GM12864 (cell line): ENCODE measurements around the gene EDA.

Source experiments
- DNase-seq: peaks from one replicate; pipeline ENCODE4 v3.0.0-alpha.2; 2011; ENCODE audit warnings: low read depth
- H3K4me3 ChIP-seq: 2 replicates; pipeline ENCODE4 v1.5.1; 2011; ENCODE audit warnings: mild to moderate bottlenecking, low read depth, low read length, control low read depth
- TF ChIP-seq, protein P1 (sequence below): IDR thresholded peaks from 2 replicates; pipeline ENCODE4 v1.5.1; 2011; ENCODE audit warnings: low read depth, mild to moderate bottlenecking, moderate library complexity, low read length, control low read depth, inconsistent platforms; ENCODE audit errors: missing control alignments

EDA gene

DNA sequence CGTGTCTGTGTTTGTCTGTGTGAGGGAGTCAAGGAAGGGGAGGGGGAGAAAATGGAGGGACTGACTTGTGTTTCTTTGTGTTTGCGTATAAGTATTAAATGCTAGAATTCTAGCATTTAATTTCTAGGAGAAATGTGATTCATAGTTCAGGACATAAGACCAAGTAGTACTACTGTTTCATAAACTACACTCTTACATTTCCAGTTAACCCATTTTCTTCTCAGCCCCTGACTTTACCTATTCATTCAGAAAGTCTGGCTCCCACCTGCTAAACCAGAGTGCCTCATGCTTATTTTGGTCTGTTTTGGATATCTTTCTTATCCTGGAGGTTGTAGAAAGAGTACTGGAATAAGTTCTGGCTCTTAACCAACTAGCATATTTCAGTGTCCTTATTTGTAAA is 14.2 kb downstream of the EDA start:
- no peak overlapping the region for H3K4me3 ChIP-seq
- TF ChIP-seq, protein P1, sequence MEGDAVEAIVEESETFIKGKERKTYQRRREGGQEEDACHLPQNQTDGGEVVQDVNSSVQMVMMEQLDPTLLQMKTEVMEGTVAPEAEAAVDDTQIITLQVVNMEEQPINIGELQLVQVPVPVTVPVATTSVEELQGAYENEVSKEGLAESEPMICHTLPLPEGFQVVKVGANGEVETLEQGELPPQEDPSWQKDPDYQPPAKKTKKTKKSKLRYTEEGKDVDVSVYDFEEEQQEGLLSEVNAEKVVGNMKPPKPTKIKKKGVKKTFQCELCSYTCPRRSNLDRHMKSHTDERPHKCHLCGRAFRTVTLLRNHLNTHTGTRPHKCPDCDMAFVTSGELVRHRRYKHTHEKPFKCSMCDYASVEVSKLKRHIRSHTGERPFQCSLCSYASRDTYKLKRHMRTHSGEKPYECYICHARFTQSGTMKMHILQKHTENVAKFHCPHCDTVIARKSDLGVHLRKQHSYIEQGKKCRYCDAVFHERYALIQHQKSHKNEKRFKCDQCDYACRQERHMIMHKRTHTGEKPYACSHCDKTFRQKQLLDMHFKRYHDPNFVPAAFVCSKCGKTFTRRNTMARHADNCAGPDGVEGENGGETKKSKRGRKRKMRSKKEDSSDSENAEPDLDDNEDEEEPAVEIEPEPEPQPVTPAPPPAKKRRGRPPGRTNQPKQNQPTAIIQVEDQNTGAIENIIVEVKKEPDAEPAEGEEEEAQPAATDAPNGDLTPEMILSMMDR = no peak
- no peak for DNase-seq

DNA sequence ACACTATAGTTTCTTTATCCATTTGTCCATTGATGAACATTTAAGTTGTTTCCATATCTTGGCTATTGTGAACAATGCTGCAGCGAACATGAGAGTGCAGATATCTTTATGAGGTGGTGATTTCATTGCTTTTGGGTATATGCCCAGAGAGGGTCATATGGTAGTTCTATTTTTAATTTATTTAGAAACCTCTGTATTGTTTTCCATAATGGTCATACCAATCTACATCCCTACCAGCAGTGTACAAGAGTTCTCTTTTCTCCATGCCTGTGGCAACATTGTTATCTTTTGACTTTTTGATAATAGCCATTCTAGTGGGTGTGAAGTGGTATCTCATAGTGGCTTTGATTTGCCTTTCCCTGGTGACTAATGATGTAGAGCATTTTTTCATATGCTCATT is 48.8 kb downstream of the EDA start:
- DNase-seq = no peak
- TF ChIP-seq, protein P1 = no peak
- H3K4me3 ChIP-seq = no peak overlapping the region

DNA sequence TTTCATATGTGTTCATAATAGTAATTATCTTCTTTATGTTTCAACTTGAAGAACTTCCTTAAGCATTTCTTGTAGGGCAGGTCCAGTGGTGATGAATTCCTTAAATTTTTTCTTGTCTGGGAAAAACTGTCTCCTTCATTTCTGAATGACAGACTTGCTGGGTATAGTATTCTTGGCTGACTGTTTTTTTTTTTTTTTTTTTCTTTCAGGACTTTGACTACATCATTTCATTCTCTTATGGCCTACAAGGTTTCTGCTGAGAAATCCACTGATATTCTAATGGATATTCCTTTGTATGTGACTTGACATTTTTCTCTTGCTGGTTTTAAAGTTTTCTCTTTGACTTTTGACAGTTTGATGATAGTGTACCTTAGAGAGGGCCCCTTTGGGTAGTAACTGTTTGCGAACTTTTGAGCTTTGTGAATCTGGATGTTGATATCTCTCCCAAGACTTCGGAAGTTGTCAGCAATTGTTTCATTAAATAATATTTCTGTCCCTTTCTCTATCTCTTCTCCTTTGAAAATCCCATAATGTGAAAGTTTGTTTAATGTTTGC is 54.2 kb downstream of the EDA start:
- DNase-seq = no peak

DNA sequence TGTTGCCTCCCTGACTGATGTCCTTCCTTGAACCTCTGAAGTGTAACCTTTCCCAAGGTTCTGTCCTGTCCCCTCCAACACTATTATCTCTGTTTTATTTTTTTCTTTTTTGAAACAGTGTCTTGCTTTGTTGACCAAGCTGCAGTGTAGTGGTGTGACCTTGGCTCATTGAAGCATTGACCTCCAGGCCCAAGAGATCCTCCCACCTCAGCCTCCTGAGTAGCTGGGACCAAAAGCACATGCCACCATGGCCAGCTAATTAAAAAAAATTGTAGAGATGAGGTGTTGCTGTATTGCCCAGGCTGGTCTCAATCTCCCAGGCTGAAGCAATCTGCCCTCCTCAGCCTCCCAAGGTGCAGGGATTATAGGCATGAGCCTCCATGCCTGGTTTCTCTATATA is 59.0 kb downstream of the EDA start:
- no peak overlapping the region for H3K4me3 ChIP-seq
- TF ChIP-seq, protein P1 = no peak
- DNase-seq = no peak

More for the DNA sequence above, 54.2 kb downstream of the EDA start:
- no peak overlapping the region for H3K4me3 ChIP-seq
- TF ChIP-seq, protein P1 = no peak

DNA sequence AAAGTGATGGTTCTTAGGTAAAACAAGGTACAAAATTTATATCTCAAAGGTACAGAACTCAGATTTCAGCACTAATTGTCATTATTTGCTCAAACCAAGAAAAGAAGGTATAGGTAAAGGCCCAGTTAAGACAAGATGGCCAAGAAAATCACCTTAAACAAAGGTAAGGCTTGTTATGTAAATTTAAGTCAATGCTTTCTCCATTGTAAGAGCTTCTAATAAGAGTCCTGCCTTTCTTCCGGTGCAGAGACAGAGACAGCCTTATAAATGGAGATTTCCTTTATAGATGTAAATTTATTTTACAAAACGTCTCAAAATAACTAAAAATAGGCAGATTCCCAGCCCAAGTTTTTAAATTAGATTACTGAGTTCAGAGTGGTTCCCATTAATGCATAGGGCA is 89.9 kb downstream of the EDA start:
- H3K4me3 ChIP-seq = no peak overlapping the region
- no peak for DNase-seq
- TF ChIP-seq, protein P1 = no peak

DNA sequence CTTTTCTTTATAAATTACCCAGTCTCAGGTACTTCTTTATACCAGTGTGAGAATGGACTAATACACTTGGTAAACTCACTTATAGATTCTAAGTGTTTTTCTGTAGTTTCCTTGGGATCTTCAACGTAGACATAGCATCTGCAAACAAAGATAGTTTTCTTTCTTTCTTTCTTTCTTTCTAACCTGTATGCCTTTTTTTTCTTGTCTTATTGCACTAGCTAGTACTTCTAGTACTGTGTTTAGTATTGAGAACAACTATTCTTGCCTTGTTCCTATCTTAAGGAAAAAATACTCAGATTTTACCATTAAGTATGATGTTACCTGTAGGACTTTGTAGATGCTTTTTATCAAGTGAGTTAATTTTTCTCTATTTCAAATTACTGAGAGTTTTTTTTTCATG is 102.2 kb downstream of the EDA start:
- H3K4me3 ChIP-seq = no peak overlapping the region
- no peak for DNase-seq
- TF ChIP-seq, protein P1 = no peak

DNA sequence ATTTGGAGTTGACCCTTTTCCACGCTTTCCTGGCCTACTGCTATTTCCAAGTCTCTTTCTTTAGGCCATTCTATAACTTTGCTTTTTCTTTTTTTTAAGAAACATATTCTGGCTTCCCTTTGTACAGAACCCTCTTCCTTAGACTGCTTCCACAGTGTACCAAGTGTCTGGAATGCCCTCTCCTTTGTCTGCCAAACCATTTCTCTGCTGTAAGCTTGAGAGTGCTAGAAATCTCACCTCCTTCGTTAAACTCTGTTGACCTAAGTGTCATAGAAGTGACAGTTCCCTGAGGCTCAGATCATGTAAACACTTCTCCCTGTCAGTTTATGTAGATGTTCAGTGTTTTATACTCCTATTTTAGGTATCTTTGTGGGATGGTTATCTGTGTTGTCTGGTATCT is 108.4 kb downstream of the EDA start:
- H3K4me3 ChIP-seq = no peak overlapping the region
- TF ChIP-seq, protein P1 = no peak
- DNase-seq = no peak
